Muscle of arm (tissue), 12 donors: Measurements from ENCODE around the gene ANP32A. TPM values are rescaled to one million over a fixed set of nuclear protein-coding genes. Genes with fewer than 3 reads are reported as not detected.

Source experiments
- DNase-seq: peaks from one replicate; pipeline ENCODE4 v3.0.0-alpha.2; 2013
- polyA plus RNA-seq, 12 donors: library from polyadenylated mRNA; unstranded; fragments of 120-200 nt; gene quantifications; one replicate each; pipeline ENCODE4 v1.2.1, GENCODE V29; 2013; ENCODE audit not compliant: insufficient read length in 12 of 12

The ANP32A gene
- polyA plus RNA-seq, 12 donors = 149 to 274 (median 189) TPM; not detected in 1

- DNase-seq = no peak
Measured at GRCh38 chr15:68802373-68802772, 18.3 kb downstream of the ANP32A start.

GRCh38 chr15:68801572-68802148 is 19.0 kb downstream of the ANP32A start:
- DNase-seq = no peak

- DNase-seq = no peak
Measured at GRCh38 chr15:68800875-68801274, 19.8 kb downstream of the ANP32A start.

- no peak for DNase-seq
Measured at GRCh38 chr15:68798346-68799094, 22.2 kb downstream of the ANP32A start.

- no peak for DNase-seq
Measured at GRCh38 chr15:68797599-68798345, 22.9 kb downstream of the ANP32A start.

- no peak for DNase-seq
Measured at GRCh38 chr15:68797191-68797590, 23.5 kb downstream of the ANP32A start.

- no peak for DNase-seq
Measured at GRCh38 chr15:68796576-68796975, 24.1 kb downstream of the ANP32A start.

- peak; percentile 82 for DNase-seq
Measured at GRCh38 chr15:68795298-68795848, 25.3 kb downstream of the ANP32A start.

GRCh38 chr15:68794863-68795262 is 25.8 kb downstream of the ANP32A start:
- DNase-seq = no peak

- DNase-seq = no peak
Measured at GRCh38 chr15:68794307-68794706, 26.4 kb downstream of the ANP32A start.

- DNase-seq = no peak
Measured at GRCh38 chr15:68793776-68794175, 26.9 kb downstream of the ANP32A start.

GRCh38 chr15:68792901-68793766 is 27.6 kb downstream of the ANP32A start:
- DNase-seq = no peak

GRCh38 chr15:68791431-68792283 is 29.0 kb downstream of the ANP32A start:
- DNase-seq = no peak

- no peak for DNase-seq
Measured at GRCh38 chr15:68790910-68791309, 29.8 kb downstream of the ANP32A start.

- DNase-seq = no peak
Measured at GRCh38 chr15:68790242-68790575, 30.5 kb downstream of the ANP32A start.

GRCh38 chr15:68789534-68790241 is 31.0 kb downstream of the ANP32A start:
- no peak for DNase-seq

- DNase-seq = no peak
Measured at GRCh38 chr15:68789091-68789490, 31.6 kb downstream of the ANP32A start.

- no peak for DNase-seq
Measured at GRCh38 chr15:68788264-68788624, 32.5 kb downstream of the ANP32A start.

- no peak for DNase-seq
Measured at GRCh38 chr15:68787609-68788263, 33.0 kb downstream of the ANP32A start.

GRCh38 chr15:68786753-68787152 is 33.9 kb downstream of the ANP32A start:
- no peak for DNase-seq
